Activated CD4-positive, alpha-beta T cell treated with anti-CD3 and anti-CD28 coated beads, Interleukin-10, Interleukin-2, amounts not matched to agents 100 ng/mL and 50 ng/mL, durations not matched to agents 16 hours and 8 hours (primary cell): ENCODE data around the gene GABRG3.

ENCODE experiments used
- DNase-seq: peaks from one replicate; pipeline ENCODE4 v3.0.0-alpha.2; 2020

Gene GABRG3

DNA sequence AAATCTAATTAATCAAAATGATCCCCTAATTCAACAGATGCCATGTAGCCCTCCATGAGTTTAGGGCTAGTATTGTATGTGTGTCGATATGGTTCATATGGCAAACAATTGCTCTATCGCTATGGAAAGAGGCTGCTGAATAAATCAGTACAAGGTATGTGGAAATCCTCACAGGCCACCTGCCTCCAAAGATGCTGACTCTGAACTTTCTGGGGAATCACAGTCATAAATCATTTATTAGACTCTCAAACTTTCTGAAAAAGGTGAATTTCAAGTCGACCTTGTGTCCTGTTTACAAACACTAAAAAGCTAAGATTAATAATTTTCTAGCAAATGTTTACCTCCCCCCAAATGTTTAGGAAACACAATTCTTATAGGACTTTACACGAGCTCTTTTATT, 462.6 kb downstream of the GABRG3 start:
- no peak for DNase-seq

- DNase-seq = no peak
Measured at GRCh38 chr15:27438403-27439375, 467.7 kb downstream of the GABRG3 start.

- DNase-seq = no peak
Measured at GRCh38 chr15:27441120-27441519, 470.1 kb downstream of the GABRG3 start.

GRCh38 chr15:27448234-27448633, 477.3 kb downstream of the GABRG3 start:
- no peak for DNase-seq

DNA sequence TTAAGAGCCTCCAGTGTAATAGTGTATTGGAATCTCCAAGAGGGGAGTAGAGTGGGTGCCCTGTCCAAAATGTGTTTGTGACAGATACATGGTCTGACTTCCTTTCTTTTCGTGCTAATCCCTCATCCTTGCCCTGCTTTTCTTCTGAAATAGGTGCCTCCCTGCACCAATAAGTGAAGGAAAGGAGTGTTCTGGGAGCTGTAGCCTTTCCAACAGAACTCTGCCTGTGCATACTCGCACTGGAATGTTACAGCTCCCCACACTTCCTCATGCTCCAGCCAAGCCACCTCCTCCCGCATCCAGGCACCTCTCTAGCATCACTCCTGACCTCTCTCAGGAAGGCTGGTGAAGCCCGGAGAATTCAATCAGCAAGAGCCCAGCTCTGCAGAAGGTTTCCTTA, 478.0 kb downstream of the GABRG3 start:
- no peak for DNase-seq

GRCh38 chr15:27449941-27450340, 479.0 kb downstream of the GABRG3 start:
- no peak for DNase-seq

DNA sequence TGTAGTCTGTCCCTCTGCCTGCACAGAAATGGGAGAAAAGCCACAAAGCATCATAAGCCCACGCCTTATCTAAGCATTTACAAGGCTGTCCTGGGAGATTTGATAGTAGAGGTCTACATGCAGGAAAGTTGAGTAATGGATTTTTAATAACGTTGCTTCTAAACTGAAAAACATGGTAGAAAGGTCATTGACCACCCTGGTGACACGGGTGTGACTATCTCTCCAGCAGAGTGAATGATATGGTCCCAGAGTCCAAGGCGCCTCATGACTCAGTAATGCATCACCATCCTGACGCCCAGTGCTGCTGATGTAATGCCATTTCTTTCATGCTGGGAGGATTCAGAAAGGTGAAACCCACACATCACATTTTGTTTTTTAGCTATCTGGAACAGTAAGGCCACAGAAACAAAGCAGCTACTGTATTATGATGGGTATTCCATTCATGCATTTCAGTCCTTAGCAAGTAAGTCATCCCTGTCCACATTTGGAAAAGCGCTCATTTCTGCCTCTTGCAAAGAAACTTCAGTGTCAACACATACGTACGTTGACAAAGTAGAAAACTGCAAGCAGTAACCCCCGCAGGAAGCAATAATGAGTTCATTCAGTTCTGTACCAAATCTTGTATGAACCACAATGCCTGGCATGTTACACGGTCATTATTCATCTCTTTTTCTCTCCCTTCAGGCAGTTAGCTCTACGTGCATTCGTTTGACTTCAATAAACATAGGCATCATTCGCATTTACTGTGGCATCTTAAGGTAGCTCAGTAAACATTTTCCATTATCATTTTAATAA, 483.5 kb downstream of the GABRG3 start:
- DNase-seq = no peak

DNA sequence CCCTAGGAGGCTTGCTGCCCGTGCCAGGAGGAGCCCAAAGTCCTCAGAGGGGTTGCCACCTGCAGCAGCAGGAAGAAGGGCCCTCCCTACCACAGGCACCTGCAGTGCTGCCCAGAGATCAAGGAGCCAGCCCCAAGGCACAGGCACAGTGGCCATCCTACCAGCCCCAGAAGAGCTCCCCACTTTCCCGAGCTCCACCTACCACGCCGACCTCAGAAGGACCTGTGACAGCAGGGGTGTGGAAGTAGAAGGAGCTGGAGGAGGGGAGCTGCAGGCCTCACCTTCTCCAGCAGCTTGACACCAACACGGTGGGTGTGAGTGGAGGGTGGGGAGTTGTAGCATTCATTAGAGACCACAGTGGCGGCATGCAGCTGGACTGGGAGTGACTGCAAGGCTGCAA, 485.8 kb downstream of the GABRG3 start:
- DNase-seq = no peak

- no peak for DNase-seq
Measured at GRCh38 chr15:27457766-27458165, 486.8 kb downstream of the GABRG3 start.

GRCh38 chr15:27458345-27459084, 487.5 kb downstream of the GABRG3 start:
- no peak for DNase-seq

DNA sequence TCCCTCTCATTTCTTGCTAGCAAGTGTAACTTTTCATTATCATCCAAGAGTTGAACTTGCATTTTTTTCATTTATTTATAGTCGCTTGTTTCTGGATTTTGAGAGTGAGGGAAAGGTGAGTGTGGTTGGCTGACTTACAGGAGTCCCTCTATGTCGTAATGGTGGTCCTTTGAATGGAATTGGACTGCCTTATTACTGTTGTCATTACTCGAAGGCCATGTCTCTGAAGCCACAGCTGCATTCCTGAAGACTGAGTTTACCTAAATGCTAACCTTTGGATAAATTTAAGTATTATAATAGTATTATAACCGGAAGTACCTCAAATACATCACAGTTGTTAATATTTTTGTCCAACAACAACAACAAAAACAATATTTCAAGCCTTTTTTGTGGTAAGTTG, 488.9 kb downstream of the GABRG3 start:
- DNase-seq = no peak

DNA sequence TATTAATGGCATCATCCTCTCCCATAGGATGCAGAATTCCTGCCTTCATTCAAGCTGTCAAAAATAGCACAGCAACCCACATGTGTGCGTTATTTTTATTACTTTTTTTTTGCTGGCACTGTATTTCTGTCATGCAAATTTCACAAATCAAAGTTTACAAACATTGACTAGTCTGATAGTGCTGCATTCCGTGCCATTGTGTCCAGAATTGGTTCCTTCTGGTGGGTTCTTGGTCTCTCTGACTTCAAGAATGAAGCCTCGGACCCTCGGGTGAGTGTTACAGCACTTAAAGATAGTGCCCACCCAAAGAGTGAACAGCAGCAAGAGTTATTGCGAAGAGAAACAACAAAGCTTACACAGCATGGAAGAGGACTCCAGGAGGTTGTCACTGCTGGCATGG, 490.2 kb downstream of the GABRG3 start:
- no peak for DNase-seq

GRCh38 chr15:27463525-27464088, 492.6 kb downstream of the GABRG3 start:
- no peak for DNase-seq

DNA sequence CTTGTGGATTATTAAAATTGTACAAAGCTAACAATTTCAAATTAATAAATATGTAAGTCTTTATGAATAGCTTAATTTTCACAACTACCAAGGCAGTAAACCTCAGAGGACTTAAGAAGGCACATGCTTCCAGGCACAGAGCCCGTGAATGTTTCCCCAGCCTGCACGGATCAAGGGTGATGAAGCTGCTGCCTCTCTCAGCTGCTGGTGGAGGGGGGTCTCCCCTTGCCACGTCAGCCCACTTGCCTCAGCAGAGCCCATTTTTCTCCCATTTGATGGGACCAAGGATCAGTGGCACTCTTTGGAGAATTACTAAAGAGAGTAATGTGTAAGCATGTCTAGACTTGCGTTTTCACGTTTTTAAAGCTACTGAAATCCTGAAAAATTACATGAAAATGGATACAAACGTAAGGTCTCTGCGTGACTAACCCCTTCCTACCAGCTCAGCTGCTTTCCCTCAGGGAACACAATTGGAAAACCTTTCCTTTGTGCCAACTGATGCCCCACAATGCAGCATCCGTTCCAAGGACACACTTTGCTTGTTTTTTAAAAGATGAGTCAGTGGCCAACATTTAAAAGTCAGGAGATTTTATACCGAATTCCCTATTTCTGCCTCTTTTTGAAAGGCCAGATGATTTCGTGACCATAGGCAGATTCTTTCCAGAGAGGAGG, 494.1 kb downstream of the GABRG3 start:
- no peak for DNase-seq

DNA sequence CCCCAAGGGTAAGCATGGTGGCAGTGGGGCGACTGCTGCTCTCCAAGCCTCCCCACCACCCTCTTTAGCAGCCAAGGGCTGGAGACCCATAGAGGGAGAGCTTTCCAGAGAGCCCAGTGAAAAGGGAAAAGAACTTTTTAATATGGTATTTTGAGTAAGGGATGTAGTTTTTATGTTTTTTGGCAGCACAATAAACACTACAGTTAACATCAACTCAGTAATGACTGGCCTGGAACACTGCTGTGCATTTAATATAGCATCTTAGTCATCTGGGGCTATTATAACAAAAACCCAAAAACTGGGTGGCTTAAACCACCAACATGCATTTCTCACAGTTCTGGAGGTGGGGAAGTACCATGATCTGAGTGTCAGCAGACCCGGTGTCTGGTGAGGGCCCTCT, 495.8 kb downstream of the GABRG3 start:
- no peak for DNase-seq

GRCh38 chr15:27468151-27468591, 497.2 kb downstream of the GABRG3 start:
- no peak for DNase-seq

GRCh38 chr15:27473845-27474244, 502.9 kb downstream of the GABRG3 start:
- no peak for DNase-seq

- no peak for DNase-seq
Measured at GRCh38 chr15:27475395-27475794, 504.4 kb downstream of the GABRG3 start.

- no peak for DNase-seq
Measured at GRCh38 chr15:27479296-27480140, 508.5 kb downstream of the GABRG3 start.

DNA sequence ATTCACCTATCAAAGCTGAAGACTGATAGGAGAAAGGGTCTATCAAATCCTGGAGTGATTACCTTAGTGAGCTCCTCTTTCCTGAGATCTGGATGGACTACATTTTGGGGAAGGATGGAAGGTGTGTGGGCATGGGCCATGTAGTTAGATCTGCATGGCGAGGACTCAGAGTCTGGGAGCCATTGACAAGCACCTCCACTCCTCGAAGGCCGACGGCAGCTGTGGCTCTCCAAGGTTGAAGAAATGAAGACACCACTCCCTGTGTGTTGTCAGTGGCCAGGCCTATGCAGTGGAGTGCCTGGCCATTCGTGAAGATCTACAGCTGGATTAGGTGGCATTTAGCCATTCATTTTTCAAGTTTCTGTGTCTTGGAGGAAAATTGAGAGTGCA, 509.2 kb downstream of the GABRG3 start:
- no peak for DNase-seq

GRCh38 chr15:27480642-27481041, 509.7 kb downstream of the GABRG3 start:
- DNase-seq = no peak
